Measurements from ENCODE around the gene LITAF. TPM values are rescaled to one million over a fixed set of nuclear protein-coding genes. Genes with fewer than 3 reads are reported as not detected.
A peak's percentile ranks its signal among the peaks of the same experiment; 100 is the strongest.

LITAF gene
- total RNA-seq = 8.2 TPM

GRCh38 chr16:11586856-11587642 is at the start of gene LITAF:
LITAF (minus strand) TSS chr16:11586919; CDS start chr16:11556730, 30,189 bp downstream.
- DNase-seq (ENCODE audit: low spot score in 2 of 2) (peak; percentile 78 to 83), FAIRE-seq (no peak)

GRCh38 chr16:11636172-11636721 is 49.5 kb upstream of the LITAF start:
- no peak for FAIRE-seq
- no peak for DNase-seq (ENCODE audit: low spot score in 2 of 2)

GRCh38 chr16:11635679-11636171 is 49.0 kb upstream of the LITAF start:
- DNase-seq (ENCODE audit: low spot score in 2 of 2) = no peak
- FAIRE-seq = no peak

GRCh38 chr16:11635113-11635652 is 48.5 kb upstream of the LITAF start:
- FAIRE-seq = no peak
- no peak for DNase-seq (ENCODE audit: low spot score in 2 of 2)

- FAIRE-seq (no peak), DNase-seq (ENCODE audit: low spot score in 2 of 2) (no peak)
Observed at GRCh38 chr16:11634312-11634711, 47.6 kb upstream of the LITAF start.

- DNase-seq (ENCODE audit: low spot score in 2 of 2) (no peak), FAIRE-seq (no peak)
Observed at GRCh38 chr16:11633113-11633512, 46.4 kb upstream of the LITAF start.

GRCh38 chr16:11632455-11632939 is 45.8 kb upstream of the LITAF start:
- DNase-seq (ENCODE audit: low spot score in 2 of 2) (no peak), FAIRE-seq (no peak)

- FAIRE-seq (no peak), DNase-seq (ENCODE audit: low spot score in 2 of 2) (no peak)
Observed at GRCh38 chr16:11631214-11631613, 44.5 kb upstream of the LITAF start.

- FAIRE-seq (no peak), DNase-seq (ENCODE audit: low spot score in 2 of 2) (no peak)
Observed at GRCh38 chr16:11630768-11631056, 44.0 kb upstream of the LITAF start.

GRCh38 chr16:11630046-11630767 is 43.5 kb upstream of the LITAF start:
- DNase-seq (ENCODE audit: low spot score in 2 of 2) = no peak
- no peak for FAIRE-seq

- no peak for FAIRE-seq
- DNase-seq (ENCODE audit: low spot score in 2 of 2) = no peak
Observed at GRCh38 chr16:11629071-11630030, 42.6 kb upstream of the LITAF start.

GRCh38 chr16:11627822-11628457 is 41.2 kb upstream of the LITAF start:
- FAIRE-seq = no peak
- DNase-seq (ENCODE audit: low spot score in 2 of 2) = no peak

- FAIRE-seq (no peak), DNase-seq (ENCODE audit: low spot score in 2 of 2) (no peak)
Observed at GRCh38 chr16:11627292-11627663, 40.6 kb upstream of the LITAF start.

- DNase-seq (ENCODE audit: low spot score in 2 of 2) (no peak), FAIRE-seq (no peak)
Observed at GRCh38 chr16:11626657-11627291, 40.1 kb upstream of the LITAF start.

GRCh38 chr16:11625769-11626168 is 39.0 kb upstream of the LITAF start:
- no peak for DNase-seq (ENCODE audit: low spot score in 2 of 2)
- FAIRE-seq = no peak

- FAIRE-seq = no peak
Observed at GRCh38 chr16:11624636-11625607, 38.2 kb upstream of the LITAF start.

GRCh38 chr16:11624205-11624604 is 37.5 kb upstream of the LITAF start:
- FAIRE-seq = no peak

More at GRCh38 chr16:11624636-11625607, 38.2 kb upstream of the LITAF start:
- no peak for DNase-seq (ENCODE audit: low spot score in 2 of 2)

More at GRCh38 chr16:11624205-11624604, 37.5 kb upstream of the LITAF start:
- DNase-seq (ENCODE audit: low spot score in 2 of 2) = no peak

Measured in frontal cortex (tissue), 4 donors.